Nephron progenitor cell (in vitro differentiated cells): Measurements from ENCODE around the gene TAF13.
"Not testable (repeated sequence)": the region's sequence is repeated elsewhere in the genome, so short reads cannot be mapped to it uniquely, and the experiment has no call there.

Experiments
- DNase-seq: peaks from one replicate; pipeline ENCODE4 v3.0.0; 2021
- H3K27ac Mint-ChIP-seq: 2 replicates; pipeline ENCODE4 v1.8.0; 2021; ENCODE audit warnings: mild to moderate bottlenecking, moderate library complexity, mixed read lengths
- H3K27me3 Mint-ChIP-seq: 2 replicates; pipeline ENCODE4 v1.8.0; 2021; ENCODE audit warnings: mild to moderate bottlenecking, low read depth, mixed read lengths; ENCODE audit not compliant: poor library complexity
- H3K36me3 Mint-ChIP-seq: 2 replicates; pipeline ENCODE4 v1.8.0; 2021; ENCODE audit warnings: low read depth, mixed read lengths
- H3K4me1 Mint-ChIP-seq: 2 replicates; pipeline ENCODE4 v1.8.0; 2021; ENCODE audit warnings: mixed read lengths
- H3K4me3 Mint-ChIP-seq: 2 replicates; pipeline ENCODE4 v1.8.0; 2021; ENCODE audit warnings: mild to moderate bottlenecking, moderate library complexity, mixed read lengths
- H3K9me3 Mint-ChIP-seq: 2 replicates; pipeline ENCODE4 v1.8.0; 2021; ENCODE audit warnings: mild to moderate bottlenecking, moderate library complexity, mixed read lengths
- TF ChIP-seq, protein P1 (sequence below): fragments of 200-600 bp; sonication (generic); IDR thresholded peaks from 2 replicates; pipeline ENCODE4 v1.5.0; 2021; ENCODE audit warnings: antibody characterized with exemption

The TAF13 gene

GRCh38 chr1:109061183-109061582, 14.6 kb downstream of the TAF13 start:
- no peak for DNase-seq
- Mint-ChIP-seq H3K4me3 (no peak overlapping the region), H3K27me3 (peaks cover 13% of the 10 kb centered on the region), H3K27ac (no peak overlapping the region), H3K36me3 (peaks cover 21% of the 10 kb centered on the region), H3K4me1 (no peaks in the 10 kb centered on the region), H3K9me3 (no peaks in the 10 kb centered on the region)
- TF ChIP-seq, protein P1, sequence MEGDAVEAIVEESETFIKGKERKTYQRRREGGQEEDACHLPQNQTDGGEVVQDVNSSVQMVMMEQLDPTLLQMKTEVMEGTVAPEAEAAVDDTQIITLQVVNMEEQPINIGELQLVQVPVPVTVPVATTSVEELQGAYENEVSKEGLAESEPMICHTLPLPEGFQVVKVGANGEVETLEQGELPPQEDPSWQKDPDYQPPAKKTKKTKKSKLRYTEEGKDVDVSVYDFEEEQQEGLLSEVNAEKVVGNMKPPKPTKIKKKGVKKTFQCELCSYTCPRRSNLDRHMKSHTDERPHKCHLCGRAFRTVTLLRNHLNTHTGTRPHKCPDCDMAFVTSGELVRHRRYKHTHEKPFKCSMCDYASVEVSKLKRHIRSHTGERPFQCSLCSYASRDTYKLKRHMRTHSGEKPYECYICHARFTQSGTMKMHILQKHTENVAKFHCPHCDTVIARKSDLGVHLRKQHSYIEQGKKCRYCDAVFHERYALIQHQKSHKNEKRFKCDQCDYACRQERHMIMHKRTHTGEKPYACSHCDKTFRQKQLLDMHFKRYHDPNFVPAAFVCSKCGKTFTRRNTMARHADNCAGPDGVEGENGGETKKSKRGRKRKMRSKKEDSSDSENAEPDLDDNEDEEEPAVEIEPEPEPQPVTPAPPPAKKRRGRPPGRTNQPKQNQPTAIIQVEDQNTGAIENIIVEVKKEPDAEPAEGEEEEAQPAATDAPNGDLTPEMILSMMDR, result no peak

DNA sequence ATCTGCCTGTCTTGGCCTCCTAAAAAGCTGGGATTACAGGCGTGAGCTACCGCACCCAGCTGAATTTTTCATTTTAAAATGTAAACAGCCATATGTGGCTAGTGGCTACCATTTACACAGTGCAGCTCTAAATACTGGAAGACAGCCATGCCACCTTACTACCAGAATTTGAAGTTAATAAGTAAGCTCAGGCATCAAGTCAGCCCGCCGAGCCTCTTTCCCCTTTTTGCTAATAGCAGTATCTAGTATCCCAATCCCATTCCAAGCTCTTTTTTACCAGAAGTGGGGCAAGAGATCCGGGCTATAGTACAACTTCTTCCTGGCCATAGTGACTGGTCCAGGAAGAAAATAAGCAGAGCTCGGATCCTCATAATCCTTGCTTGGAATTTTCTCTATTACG, 15.1 kb downstream of the TAF13 start:
- Mint-ChIP-seq H3K4me3 (no peak overlapping the region), H3K4me1 (no peaks in the 10 kb centered on the region), H3K27ac (no peak overlapping the region), H3K27me3 (peaks cover 18% of the 10 kb centered on the region), H3K36me3 (peaks cover 17% of the 10 kb centered on the region), H3K9me3 (no peaks in the 10 kb centered on the region)
- no peak for DNase-seq
- TF ChIP-seq, protein P1, result no peak

DNA sequence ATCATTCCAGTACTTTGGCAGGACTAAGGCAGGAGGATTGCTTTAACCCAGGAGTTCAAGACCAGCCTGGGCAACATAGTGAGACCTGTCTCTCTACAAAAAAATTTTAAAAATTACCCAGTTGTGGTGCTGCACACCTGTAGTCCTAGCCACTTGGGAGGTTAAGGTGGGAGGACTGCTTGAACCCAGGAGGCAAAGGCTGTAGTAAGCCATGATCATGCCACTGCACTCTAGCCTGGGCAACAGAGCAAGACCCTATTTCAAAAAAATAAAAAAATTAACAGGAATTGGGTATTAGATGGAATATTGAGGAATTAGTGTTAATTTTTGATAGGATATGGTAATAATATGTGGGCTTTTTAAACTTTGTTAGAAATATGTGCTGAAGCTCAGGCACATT, 16.8 kb downstream of the TAF13 start:
- no peak overlapping the region for H3K4me3 Mint-ChIP-seq
- no peak for DNase-seq
- no peak overlapping the region for H3K27ac Mint-ChIP-seq
- H3K36me3 Mint-ChIP-seq, result peaks cover 3% of the 10 kb centered on the region
- H3K9me3 Mint-ChIP-seq, result no peaks in the 10 kb centered on the region
- no peaks in the 10 kb centered on the region for H3K4me1 Mint-ChIP-seq
- TF ChIP-seq, protein P1, result no peak
- peaks cover 18% of the 10 kb centered on the region for H3K27me3 Mint-ChIP-seq

DNA sequence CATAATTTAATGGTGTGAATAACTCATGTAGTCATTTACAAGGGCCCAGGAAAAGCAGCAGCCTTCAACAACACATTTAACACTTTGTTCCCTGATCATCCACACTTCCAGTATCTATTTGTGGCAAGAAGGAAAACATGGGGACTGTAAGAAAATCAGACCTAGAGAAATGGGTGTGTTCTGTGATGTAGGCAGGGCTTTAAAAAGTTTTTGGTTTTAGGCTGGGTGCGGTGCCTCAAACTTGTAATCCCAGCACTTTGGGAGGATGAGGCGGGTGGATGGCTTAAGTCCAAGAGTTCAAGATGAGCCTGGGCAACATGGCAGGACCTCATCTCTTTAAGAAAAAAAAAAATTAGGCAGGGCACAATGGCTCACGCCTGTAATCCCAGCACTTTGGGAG, 19.7 kb downstream of the TAF13 start:
- peaks cover 23% of the 10 kb centered on the region for H3K27me3 Mint-ChIP-seq

DNA sequence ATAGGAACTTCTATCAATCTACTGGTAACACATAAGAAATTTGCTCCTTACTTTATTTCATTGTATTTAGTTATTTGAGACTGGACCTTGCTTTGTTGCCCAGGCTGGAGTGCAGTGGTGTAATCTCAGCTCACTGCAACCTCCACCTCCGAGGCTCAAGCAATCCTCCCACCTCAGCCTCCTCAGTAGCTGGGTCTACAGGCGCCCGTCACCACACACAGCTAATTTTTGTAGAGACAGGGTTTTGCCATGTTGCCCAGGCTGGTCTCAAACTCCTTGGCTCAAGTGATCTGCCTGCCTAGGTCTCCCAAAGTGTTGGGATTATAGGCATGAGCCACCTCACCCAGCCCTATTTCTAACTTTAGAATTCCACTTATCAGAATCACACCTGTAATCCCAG, 23.7 kb downstream of the TAF13 start:
- not testable (repeated sequence) for H3K9me3 Mint-ChIP-seq, H3K4me1 Mint-ChIP-seq, H3K36me3 Mint-ChIP-seq, H3K27ac Mint-ChIP-seq, DNase-seq, H3K4me3 Mint-ChIP-seq
- peaks cover 33% of the 10 kb centered on the region for H3K27me3 Mint-ChIP-seq

More for the DNA sequence above, 19.7 kb downstream of the TAF13 start:
- TF ChIP-seq, protein P1, result no peak
- DNase-seq, result no peak
- Mint-ChIP-seq H3K36me3 (no peaks in the 10 kb centered on the region), H3K4me3 (no peak overlapping the region), H3K9me3 (peaks cover 4% of the 10 kb centered on the region), H3K4me1 (no peaks in the 10 kb centered on the region), H3K27ac (no peak overlapping the region)

DNA sequence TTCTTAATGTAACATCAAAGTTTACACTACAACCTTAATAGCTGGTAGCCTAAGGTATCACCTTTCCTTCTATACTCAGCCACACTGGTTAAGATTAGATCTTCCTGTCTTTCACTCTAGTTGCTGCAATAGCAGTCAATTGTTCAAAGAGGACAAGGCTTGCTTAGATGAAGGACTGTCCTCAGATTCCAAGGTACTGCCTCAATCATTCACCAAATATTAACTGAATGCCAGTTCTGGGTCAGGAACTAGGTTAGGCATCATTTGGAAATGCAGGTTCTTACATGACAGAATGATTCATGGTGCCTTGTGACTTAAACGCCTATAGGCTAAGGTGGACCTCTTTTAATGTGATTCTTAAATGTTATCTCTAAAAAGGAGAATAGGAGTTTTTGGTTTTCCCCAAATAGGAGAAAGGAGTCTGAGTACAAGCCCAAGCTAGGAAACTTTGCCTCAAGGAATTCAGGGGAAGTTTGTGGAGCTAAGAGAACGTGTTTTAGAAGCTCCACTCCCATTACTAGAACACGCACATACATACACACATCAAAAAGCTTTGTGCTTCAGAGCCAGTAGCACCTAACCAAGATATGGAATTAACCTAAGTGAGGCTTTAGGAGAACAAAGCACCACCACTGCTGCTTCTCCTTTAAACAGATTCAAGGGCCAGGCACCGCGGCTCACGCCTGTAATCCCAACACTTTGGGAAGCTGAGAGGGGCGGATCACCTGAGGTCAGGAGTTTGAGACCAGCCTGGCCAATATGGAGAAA, 25.4 kb downstream of the TAF13 start:
- H3K4me1 Mint-ChIP-seq, result no peaks in the 10 kb centered on the region
- TF ChIP-seq, protein P1, result no peak
- peaks cover 38% of the 10 kb centered on the region for H3K27me3 Mint-ChIP-seq
- no peaks in the 10 kb centered on the region for H3K36me3 Mint-ChIP-seq
- no peak for DNase-seq
- H3K9me3 Mint-ChIP-seq, result peaks cover 4% of the 10 kb centered on the region
- no peak overlapping the region for H3K27ac Mint-ChIP-seq
- no peak overlapping the region for H3K4me3 Mint-ChIP-seq
